ENCODE data around the gene PPP4C. TPM values are rescaled to one million over a fixed set of nuclear protein-coding genes. Genes with fewer than 3 reads are reported as not detected.
"Not testable (repeated sequence)": the region's sequence is repeated elsewhere in the genome, so short reads cannot be mapped to it uniquely, and the experiment has no call there.

PPP4C gene
- total RNA-seq, 6 experiments from 2014 or later, result 111 to 135 (median 123) TPM

- Mint-ChIP-seq H3K4me3 (peak overlapping the region; percentile 91), H3K9me3 (no peaks in the 10 kb centered on the region), H3K27me3 (ENCODE audit: insufficient read depth) (no peaks in the 10 kb centered on the region; the same call in 1 of the 2 replicates), H3K36me3 (ENCODE audit: low read depth) (0 out of 2 replicates have a peak, but pooled peaks cover 5% of the 10 kb centered on the region), H3K27ac (peak overlapping the region; percentile 77), H3K4me1 (ENCODE audit: low read depth) (peaks cover 27% of the 10 kb centered on the region)
- DNase-seq, result no peak
- no peak for TF ChIP-seq CTCF (IDR thresholded peaks at IDR 0.05)
Observed at GRCh38 chr16:30121741-30122571, 46.2 kb downstream of the PPP4C start.

GRCh38 chr16:30122604-30123160 is 46.9 kb downstream of the PPP4C start:
- Mint-ChIP-seq H3K36me3 (ENCODE audit: low read depth) (0 out of 2 replicates have a peak, but pooled peaks cover 5% of the 10 kb centered on the region), H3K4me3 (peak overlapping the region; percentile 91), H3K27me3 (ENCODE audit: insufficient read depth) (no peaks in the 10 kb centered on the region; the same call in 1 of the 2 replicates), H3K27ac (peak overlapping the region; percentile 77), H3K4me1 (ENCODE audit: low read depth) (peaks cover 27% of the 10 kb centered on the region), H3K9me3 (no peaks in the 10 kb centered on the region)
- no peak for DNase-seq
- TF ChIP-seq CTCF (IDR thresholded peaks at IDR 0.05), result peak; percentile 0; the same call in 1 of the 2 replicates

GRCh38 chr16:30124985-30125379 is 49.2 kb downstream of the PPP4C start:
- H3K27ac Mint-ChIP-seq, result no peak overlapping the region
- peaks cover 21% of the 10 kb centered on the region for H3K4me1 Mint-ChIP-seq (ENCODE audit: low read depth)
- no peak for DNase-seq
- H3K36me3 Mint-ChIP-seq (ENCODE audit: low read depth), result no peaks in the 10 kb centered on the region
- TF ChIP-seq CTCF (IDR thresholded peaks at IDR 0.05), result no peak
- H3K27me3 Mint-ChIP-seq (ENCODE audit: insufficient read depth), result peaks cover 2% of the 10 kb centered on the region; the same call in 1 of the 2 replicates
- H3K4me3 Mint-ChIP-seq, result no peak overlapping the region
- H3K9me3 Mint-ChIP-seq, result no peaks in the 10 kb centered on the region

- not testable (repeated sequence) for H3K4me3 Mint-ChIP-seq; H3K27me3 Mint-ChIP-seq (ENCODE audit: insufficient read depth)
Observed at GRCh38 chr16:30125690-30126089, 49.9 kb downstream of the PPP4C start.

GRCh38 chr16:30127993-30128392 is 52.2 kb downstream of the PPP4C start:
- no peak overlapping the region for H3K27ac Mint-ChIP-seq
- H3K4me3 Mint-ChIP-seq, result no peak overlapping the region
- peaks cover 4% of the 10 kb centered on the region; the same call in 1 of the 2 replicates for H3K27me3 Mint-ChIP-seq (ENCODE audit: insufficient read depth)

More at GRCh38 chr16:30125690-30126089, 49.9 kb downstream of the PPP4C start:
- not testable (repeated sequence) for H3K9me3 Mint-ChIP-seq; H3K27ac Mint-ChIP-seq; DNase-seq; H3K36me3 Mint-ChIP-seq (ENCODE audit: low read depth)
- peaks cover 21% of the 10 kb centered on the region for H3K4me1 Mint-ChIP-seq (ENCODE audit: low read depth)

More at GRCh38 chr16:30127993-30128392, 52.2 kb downstream of the PPP4C start:
- no peak for DNase-seq
- peaks cover 11% of the 10 kb centered on the region for H3K4me1 Mint-ChIP-seq (ENCODE audit: low read depth)
- H3K36me3 Mint-ChIP-seq (ENCODE audit: low read depth), result no peaks in the 10 kb centered on the region
- no peak for TF ChIP-seq CTCF (IDR thresholded peaks at IDR 0.05)
- no peaks in the 10 kb centered on the region for H3K9me3 Mint-ChIP-seq
